Esophagus squamous epithelium (tissue), 5 donors: Measurements from ENCODE around the gene VAMP2. TPM values are rescaled to one million over a fixed set of nuclear protein-coding genes. Genes with fewer than 3 reads are reported as not detected.

Experiments
- DNase-seq: peaks from one replicate; lab custom pipeline; 2025; lab: John Stamatoyannopoulos, UW
- H3K27ac ChIP-seq, 4 donors: fragments of 200-600 bp; sonication (generic); one replicate each; pipeline ENCODE4 v1.5.1; 2016 to 2019; ENCODE audit warnings: mild to moderate bottlenecking in 1 of 4
- H3K27me3 ChIP-seq, 4 donors: fragments of 200-600 bp; sonication (generic); 1 replicate in 3 of 4; 2 replicates in 1 of 4; pipeline versions ENCODE4 v1.5.1 to v1.6.0; 2017 to 2021; ENCODE audit warnings: antibody characterized with exemption in 1 of 4
- H3K36me3 ChIP-seq, 3 donors: fragments of 200-600 bp; sonication (generic); one replicate each; pipeline ENCODE4 v1.5.1; 2016 to 2019
- H3K4me1 ChIP-seq, 3 donors: fragments of 200-600 bp; sonication (generic); one replicate each; pipeline ENCODE4 v1.5.1; 2017 to 2019
- H3K4me3 ChIP-seq, 4 donors: fragments of 200-600 bp; sonication (generic); 1 replicate in 3 of 4; 2 replicates in 1 of 4; pipeline ENCODE4 v1.5.1; 2016 to 2019; ENCODE audit warnings: mild to moderate bottlenecking in 2 of 4, moderate library complexity in 1 of 4
- H3K9me3 ChIP-seq, 3 donors: fragments of 200-600 bp; sonication (generic); one replicate each; pipeline ENCODE4 v1.5.1; 2016 to 2019
- POLR2A ChIP-seq, 4 donors: fragments of 450-650 bp; IDR thresholded peaks; one replicate each; pipeline ENCODE4 v1.6.1; 2017; ENCODE audit warnings: antibody characterized with exemption in 4 of 4, mild to moderate bottlenecking in 4 of 4, moderate library complexity in 3 of 4
- WGBS, 2 donors: methylation state at CpG; one replicate each; pipeline ENCODE4 v1.1.5; 2018; 5-methylcytosine and 5-hydroxymethylcytosine counted together
- intact Hi-C: fragments of 100-400 bp; cut with DNase I; formaldehyde crosslinking; loops from one replicate; pipeline ENCODE4 v1.15.0; 2022
- total RNA-seq, 4 donors: library from RNA; depleted of rRNA; stranded (reverse); fragments of >200 nt; gene quantifications; one replicate each; pipeline ENCODE4 v1.1.0, GENCODE V29; 2016
- TF ChIP-seq, protein P1 (sequence below), 6 experiments: fragments of 450-650 bp in 4 of 6; fragments of 200-600 bp in 2 of 6; sonication (generic) in 2 of 6; IDR thresholded peaks; one replicate each; pipeline ENCODE4 v1.5.1; 2016 to 2019; ENCODE audit warnings: antibody characterized with exemption in 6 of 6, mild to moderate bottlenecking in 4 of 6, moderate library complexity in 4 of 6
- donor health status: DM: yes; HTN: yes; CAD: no.

Gene VAMP2
- total RNA-seq, 4 donors from 2014 or later = 6.2 to 20.4 (median 12.0) TPM

DNA sequence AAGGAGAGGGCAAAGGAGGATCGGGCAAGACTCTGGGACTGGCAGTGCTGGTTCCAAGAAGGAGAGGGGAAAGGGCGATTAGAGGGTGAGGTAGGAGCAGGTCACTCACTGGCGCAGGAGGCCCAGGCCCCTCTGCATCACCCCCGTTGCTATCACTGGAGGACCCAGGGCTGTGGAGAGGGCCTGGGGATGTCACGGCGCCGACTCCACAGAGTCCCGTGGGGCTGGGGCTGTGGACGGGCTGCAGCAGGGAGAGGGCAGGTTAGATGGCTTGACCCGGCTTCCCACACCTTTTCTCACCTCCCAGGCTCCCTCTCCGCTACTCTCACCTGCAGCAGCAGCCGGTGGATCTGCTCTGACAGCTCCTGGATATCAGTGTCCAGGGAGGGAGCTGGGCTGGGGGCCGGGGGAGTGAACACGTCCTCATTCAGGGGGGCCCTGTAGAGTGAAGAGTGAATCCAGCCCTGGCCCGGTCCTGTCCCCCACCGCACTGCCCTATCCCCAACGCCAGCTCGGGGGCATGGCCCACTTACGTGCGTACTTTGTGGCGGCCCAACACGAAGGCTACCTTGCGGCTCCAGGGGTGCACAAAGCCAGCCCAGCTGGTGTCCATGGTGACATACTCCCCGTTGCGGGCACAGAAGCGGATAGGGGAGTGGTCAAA, 15.5 kb downstream of the VAMP2 start:
- Histone ChIP-seq H3K4me1 (peaks cover 11 to 85% (median 16%) of the 10 kb centered on the region in 3 donors), H3K36me3 (peaks cover 83 to 88% (median 83%) of the 10 kb centered on the region in 3 donors), H3K27me3 (no peaks in the 10 kb centered on the region), H3K4me3 (no peak overlapping the region), H3K27ac (peak overlapping the region; percentile 20 to 100 (median 74)), H3K9me3 (no peaks in the 10 kb centered on the region)
- WGBS, 2 donors = 92 to 93% methylated on average over 8 to 21 of the region's 26 CpGs
- no peak for DNase-seq
- TF ChIP-seq, protein P1, sequence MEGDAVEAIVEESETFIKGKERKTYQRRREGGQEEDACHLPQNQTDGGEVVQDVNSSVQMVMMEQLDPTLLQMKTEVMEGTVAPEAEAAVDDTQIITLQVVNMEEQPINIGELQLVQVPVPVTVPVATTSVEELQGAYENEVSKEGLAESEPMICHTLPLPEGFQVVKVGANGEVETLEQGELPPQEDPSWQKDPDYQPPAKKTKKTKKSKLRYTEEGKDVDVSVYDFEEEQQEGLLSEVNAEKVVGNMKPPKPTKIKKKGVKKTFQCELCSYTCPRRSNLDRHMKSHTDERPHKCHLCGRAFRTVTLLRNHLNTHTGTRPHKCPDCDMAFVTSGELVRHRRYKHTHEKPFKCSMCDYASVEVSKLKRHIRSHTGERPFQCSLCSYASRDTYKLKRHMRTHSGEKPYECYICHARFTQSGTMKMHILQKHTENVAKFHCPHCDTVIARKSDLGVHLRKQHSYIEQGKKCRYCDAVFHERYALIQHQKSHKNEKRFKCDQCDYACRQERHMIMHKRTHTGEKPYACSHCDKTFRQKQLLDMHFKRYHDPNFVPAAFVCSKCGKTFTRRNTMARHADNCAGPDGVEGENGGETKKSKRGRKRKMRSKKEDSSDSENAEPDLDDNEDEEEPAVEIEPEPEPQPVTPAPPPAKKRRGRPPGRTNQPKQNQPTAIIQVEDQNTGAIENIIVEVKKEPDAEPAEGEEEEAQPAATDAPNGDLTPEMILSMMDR (IDR thresholded peaks at IDR 0.05) = no peak
- TF ChIP-seq POLR2A (IDR thresholded peaks at IDR 0.05) = no peak
- intact Hi-C loops = no loop called here

DNA sequence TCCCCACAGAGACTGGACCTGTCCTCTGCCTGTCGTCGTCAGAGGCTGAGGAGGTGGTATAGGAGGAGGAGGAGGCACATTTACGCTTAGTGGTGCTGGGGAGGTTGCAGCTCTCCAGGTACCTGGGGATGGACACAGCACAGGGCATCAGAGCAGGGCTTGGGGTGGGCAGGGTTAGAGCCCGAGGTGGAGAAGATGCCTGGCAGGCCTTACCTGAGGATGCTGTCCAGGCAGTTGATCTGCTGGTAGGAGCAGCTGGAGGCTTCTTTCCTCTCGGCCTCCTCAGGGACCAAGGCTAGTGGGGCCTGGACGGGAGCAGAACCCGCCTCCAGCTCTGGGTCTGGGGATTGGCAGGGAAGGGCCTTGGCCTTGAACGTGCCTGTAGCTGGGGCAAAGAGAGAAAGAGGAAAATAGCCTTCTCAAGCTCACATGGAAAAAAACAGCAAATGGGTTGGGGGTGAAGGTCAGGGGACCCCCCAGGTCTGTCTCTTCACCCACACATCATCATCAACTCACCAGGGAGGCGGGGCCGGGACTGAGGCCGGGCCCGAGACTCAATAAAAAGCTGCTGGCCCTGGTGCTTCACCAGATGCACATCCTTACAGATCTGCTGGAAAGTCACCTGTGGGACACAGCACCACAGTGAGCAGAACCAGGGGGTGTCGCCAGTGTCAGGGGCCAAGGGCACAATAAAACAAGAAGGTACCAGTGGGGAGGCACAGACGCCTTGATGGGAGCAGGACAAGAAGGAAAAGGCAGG, 16.2 kb downstream of the VAMP2 start:
- 89 to 93% methylated on average over 9 to 11 of the region's 14 CpGs for WGBS, 2 donors
- H3K36me3 ChIP-seq = peaks cover 90 to 95% (median 91%) of the 10 kb centered on the region in 3 donors
- intact Hi-C loops = no loop called here
- H3K4me1 ChIP-seq = peaks cover 11 to 86% (median 16%) of the 10 kb centered on the region in 3 donors
- H3K4me3 ChIP-seq = no peak overlapping the region
- no peak for DNase-seq
- H3K27me3 ChIP-seq = no peaks in the 10 kb centered on the region
- H3K9me3 ChIP-seq = no peaks in the 10 kb centered on the region
- peak overlapping the region in 3 of 4 donors; percentile 48 to 100 (median 99) for H3K27ac ChIP-seq
- TF ChIP-seq, protein P1 (IDR thresholded peaks at IDR 0.05) = no peak
- no peak for TF ChIP-seq POLR2A (IDR thresholded peaks at IDR 0.05)

DNA sequence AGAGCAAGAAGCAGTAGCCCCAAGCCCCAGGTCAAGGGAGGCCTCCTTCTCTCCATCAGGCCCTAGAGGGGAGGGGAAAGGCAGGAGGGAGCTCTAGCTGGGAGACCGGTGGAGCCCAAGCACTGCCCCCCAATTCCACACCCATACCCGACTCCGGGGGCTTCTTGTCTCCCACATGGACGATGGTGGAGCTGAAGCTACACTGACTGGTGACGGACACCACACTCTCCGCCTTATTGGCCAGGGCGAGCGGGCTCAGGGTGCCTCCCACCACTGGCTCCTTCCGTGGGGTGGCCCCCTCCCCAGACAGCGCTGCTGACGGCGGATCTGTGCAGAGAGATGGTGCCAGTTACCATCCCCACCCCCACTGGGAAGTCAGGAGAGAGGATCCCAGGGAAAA, 16.9 kb downstream of the VAMP2 start:
- no peak overlapping the region for H3K4me3 ChIP-seq
- intact Hi-C loops = no loop called here
- peaks cover 10 to 85% (median 11%) of the 10 kb centered on the region in 3 donors for H3K4me1 ChIP-seq
- no peaks in the 10 kb centered on the region for H3K9me3 ChIP-seq
- H3K27me3 ChIP-seq = no peaks in the 10 kb centered on the region
- peak overlapping the region in 3 of 4 donors; percentile 48 to 100 (median 99) for H3K27ac ChIP-seq
- 80 to 90% methylated on average over 1 to 2 of the region's 12 CpGs for WGBS, 2 donors
- TF ChIP-seq POLR2A (IDR thresholded peaks at IDR 0.05) = no peak
- TF ChIP-seq, protein P1 (IDR thresholded peaks at IDR 0.05) = no peak
- no peak for DNase-seq
- peaks cover 95 to 100% (median 97%) of the 10 kb centered on the region in 3 donors for H3K36me3 ChIP-seq

DNA sequence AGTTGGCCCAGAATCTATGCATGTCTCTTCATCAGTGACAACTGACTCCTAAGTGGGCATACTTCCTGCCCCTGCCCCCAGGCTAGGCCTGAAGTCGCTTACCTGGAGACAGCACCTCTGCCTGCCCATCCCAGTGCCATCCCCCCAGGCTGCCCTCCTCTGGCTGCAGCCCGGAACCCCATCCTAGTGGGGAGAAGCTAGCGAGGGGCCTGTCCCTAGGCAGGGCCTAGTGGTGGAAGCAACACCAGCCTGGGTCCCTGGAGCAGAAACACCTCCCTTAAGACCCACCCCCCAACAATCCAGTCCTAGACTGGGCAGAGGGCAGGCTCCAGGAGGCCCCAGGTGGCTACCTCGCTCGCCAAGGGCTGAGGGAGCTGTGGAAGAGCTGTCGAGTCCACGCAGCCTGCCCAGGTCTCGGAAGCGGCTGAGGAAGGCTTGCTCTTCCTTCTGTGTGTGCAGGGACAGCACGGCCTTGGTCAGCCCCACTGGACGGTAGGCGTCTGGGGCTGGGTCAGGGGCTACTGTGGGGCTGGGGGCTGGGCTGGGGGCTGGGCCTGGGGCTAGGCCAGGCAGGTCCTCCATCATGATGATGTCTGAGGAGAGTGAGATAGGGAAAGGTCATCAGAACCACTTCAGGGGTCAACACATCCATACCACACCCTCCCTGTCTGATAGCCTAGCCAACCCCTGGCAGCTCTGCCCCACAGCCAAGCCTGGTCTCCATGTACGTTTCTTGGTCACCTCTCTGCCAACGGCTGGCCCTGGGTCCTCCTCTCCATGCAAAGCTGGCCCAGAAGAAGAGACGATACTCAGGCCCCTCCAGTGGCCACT, 18.1 kb downstream of the VAMP2 start:
- TF ChIP-seq, protein P1 (IDR thresholded peaks at IDR 0.05) = no peak
- no peak for TF ChIP-seq POLR2A (IDR thresholded peaks at IDR 0.05)
- no peaks in the 10 kb centered on the region for H3K27me3 ChIP-seq
- H3K4me1 ChIP-seq = peaks cover under 1 to 85% (median 7%) of the 10 kb centered on the region in 3 donors
- no peak for DNase-seq
- H3K27ac ChIP-seq = peak overlapping the region in 3 of 4 donors; percentile 21 to 53 (median 24)
- H3K4me3 ChIP-seq = no peak overlapping the region
- no peaks in the 10 kb centered on the region for H3K9me3 ChIP-seq
- intact Hi-C loops = no loop called here
- peaks cover 95 to 100% (median 99%) of the 10 kb centered on the region in 3 donors for H3K36me3 ChIP-seq
- 84% methylated on average over 3 to 7 of the region's 15 CpGs for WGBS, 2 donors
